RWPE2 (cell line): ENCODE data around the gene XRCC2.
"Not testable (repeated sequence)": the region's sequence is repeated elsewhere in the genome, so short reads cannot be mapped to it uniquely, and the experiment has no call there.

Source experiments
- ATAC-seq: fragments of 200-7000 bp; cut with Tn5 transposase; 3 replicates; pipeline ENCODE4 v1.9.1; 2021; ENCODE audit warnings: low read depth
- DNase-seq: peaks from one replicate; pipeline ENCODE4 v3.0.0-alpha.2; 2020; ENCODE audit warnings: low spot score
- H3K27ac ChIP-seq: fragments of 450-650 bp; 2 replicates; pipeline ENCODE4 v1.5.1; 2017; ENCODE audit warnings: mild to moderate bottlenecking; ENCODE audit not compliant: poor library complexity, severe bottlenecking
- H3K27me3 ChIP-seq: fragments of 250-450 bp; sonication (Bioruptor Pico); 2 replicates; pipeline ENCODE4 v1.5.1; 2021; ENCODE audit warnings: mild to moderate bottlenecking, moderate library complexity; ENCODE audit not compliant: insufficient read depth, poor library complexity, severe bottlenecking
- H3K36me3 ChIP-seq: fragments of 250-450 bp; sonication (Bioruptor Pico); 2 replicates; pipeline ENCODE4 v1.5.1; 2020; ENCODE audit warnings: low read depth, mild to moderate bottlenecking, moderate library complexity
- H3K4me1 ChIP-seq: fragments of 250-450 bp; sonication (Bioruptor Pico); 2 replicates; pipeline ENCODE4 v1.5.1; 2021; ENCODE audit warnings: mild to moderate bottlenecking, moderate library complexity; ENCODE audit not compliant: insufficient read depth, poor library complexity, severe bottlenecking
- H3K4me3 ChIP-seq: fragments of 250-450 bp; sonication (Bioruptor Pico); 2 replicates; pipeline ENCODE4 v1.5.1; 2021; ENCODE audit warnings: mild to moderate bottlenecking, moderate library complexity; ENCODE audit not compliant: severe bottlenecking
- H3K9me3 ChIP-seq: fragments of 250-450 bp; sonication (Bioruptor Pico); 2 replicates; pipeline ENCODE4 v1.5.1; 2021; ENCODE audit warnings: mild to moderate bottlenecking, moderate library complexity; ENCODE audit not compliant: severe bottlenecking
- TF ChIP-seq, protein P1 (sequence below): fragments of 450-650 bp; IDR thresholded peaks from one replicate; pipeline ENCODE4 v1.5.1; 2017; ENCODE audit warnings: mild to moderate bottlenecking, moderate library complexity; ENCODE audit not compliant: poor library complexity, severe bottlenecking

Gene XRCC2

DNA sequence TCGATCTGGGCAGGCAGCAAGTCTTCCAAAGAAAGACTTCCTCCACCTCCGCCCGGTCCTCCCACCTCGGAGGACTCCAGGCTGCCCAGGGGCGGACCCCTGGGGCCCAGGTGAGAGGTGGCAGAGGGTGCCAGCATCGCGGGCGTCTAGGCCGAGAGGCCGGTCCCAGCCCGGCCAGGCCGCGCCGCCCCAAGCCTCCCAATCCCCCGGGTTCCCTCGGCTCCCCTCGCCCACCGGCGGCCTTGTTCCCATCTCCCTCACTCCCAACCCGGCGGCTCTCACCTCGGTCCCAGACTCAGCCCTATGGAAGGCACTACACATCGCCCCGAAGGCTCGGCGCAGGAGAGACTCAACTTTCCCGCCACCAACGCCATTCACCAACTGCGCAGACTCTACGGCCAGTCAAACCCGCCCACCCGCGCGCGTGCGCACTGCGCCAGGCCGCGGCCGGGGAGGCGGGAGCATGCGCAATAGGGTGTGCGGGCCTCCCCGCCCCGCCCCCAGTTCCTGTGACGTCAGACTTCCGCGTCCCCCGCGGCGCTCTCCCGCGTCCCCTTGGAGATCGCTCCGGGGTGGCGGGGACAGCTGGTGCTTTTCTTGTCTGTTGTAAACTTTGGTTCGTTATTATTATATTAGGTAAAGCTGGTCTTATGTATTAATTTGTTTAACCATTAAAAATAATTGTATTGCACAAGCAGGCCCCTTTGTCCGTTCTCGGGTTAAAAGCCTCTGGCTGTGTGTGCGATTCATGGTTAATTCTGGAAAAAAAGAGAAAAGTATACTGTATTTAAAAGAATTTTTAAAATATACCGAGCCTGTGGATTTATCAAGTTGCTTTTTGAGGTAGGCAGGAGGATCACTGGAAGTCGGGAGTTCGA, at the start of gene XRCC2:
Gene XRCC2, minus strand, starts transcription at position 383 of the 878 bp plus-strand sequence. Its CDS starts 62 bp downstream, at position 321.
- peak; percentile 94 for ATAC-seq
- TF ChIP-seq, protein P1, sequence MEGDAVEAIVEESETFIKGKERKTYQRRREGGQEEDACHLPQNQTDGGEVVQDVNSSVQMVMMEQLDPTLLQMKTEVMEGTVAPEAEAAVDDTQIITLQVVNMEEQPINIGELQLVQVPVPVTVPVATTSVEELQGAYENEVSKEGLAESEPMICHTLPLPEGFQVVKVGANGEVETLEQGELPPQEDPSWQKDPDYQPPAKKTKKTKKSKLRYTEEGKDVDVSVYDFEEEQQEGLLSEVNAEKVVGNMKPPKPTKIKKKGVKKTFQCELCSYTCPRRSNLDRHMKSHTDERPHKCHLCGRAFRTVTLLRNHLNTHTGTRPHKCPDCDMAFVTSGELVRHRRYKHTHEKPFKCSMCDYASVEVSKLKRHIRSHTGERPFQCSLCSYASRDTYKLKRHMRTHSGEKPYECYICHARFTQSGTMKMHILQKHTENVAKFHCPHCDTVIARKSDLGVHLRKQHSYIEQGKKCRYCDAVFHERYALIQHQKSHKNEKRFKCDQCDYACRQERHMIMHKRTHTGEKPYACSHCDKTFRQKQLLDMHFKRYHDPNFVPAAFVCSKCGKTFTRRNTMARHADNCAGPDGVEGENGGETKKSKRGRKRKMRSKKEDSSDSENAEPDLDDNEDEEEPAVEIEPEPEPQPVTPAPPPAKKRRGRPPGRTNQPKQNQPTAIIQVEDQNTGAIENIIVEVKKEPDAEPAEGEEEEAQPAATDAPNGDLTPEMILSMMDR, result no peak
- H3K27me3 ChIP-seq, result no peaks in the 10 kb centered on the region

DNA sequence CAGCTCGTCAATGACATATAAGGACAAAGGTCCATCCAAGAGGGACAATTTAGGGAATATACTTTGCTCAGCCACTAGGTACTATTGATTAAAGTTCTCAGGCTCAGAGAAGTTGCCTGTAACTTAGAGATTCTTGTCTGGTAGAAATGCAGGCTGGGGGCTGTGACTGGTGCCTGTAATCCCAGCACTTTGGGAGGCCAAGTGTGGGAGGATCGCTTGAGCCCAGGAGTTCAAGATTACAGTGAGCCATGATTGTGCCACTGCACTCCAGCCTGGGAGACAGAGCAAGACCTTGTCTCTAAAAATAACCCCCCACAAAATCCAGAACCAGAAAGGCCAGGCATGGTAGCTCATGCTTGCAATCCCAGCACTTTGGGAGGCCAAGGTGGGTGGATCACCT, 47.4 kb upstream of the XRCC2 start:
- no peak overlapping the region for H3K4me3 ChIP-seq
- ATAC-seq (no peak), DNase-seq (no peak)
- H3K27ac ChIP-seq, result no peak overlapping the region
- H3K4me1 ChIP-seq, result no peaks in the 10 kb centered on the region
- no peaks in the 10 kb centered on the region for H3K36me3 ChIP-seq
- no peaks in the 10 kb centered on the region for H3K9me3 ChIP-seq
- no peaks in the 10 kb centered on the region for H3K27me3 ChIP-seq
- TF ChIP-seq, protein P1, result no peak

More for the DNA sequence above, at the start of gene XRCC2:
- Histone ChIP-seq H3K36me3 (peaks cover 33% of the 10 kb centered on the region), H3K4me1 (no peaks in the 10 kb centered on the region), H3K4me3 (peak within 1 kb of the TSS; percentile 78), H3K27ac (peak within 1 kb of the TSS; percentile 44), H3K9me3 (no peaks in the 10 kb centered on the region)
- peak; percentile 85 for DNase-seq

DNA sequence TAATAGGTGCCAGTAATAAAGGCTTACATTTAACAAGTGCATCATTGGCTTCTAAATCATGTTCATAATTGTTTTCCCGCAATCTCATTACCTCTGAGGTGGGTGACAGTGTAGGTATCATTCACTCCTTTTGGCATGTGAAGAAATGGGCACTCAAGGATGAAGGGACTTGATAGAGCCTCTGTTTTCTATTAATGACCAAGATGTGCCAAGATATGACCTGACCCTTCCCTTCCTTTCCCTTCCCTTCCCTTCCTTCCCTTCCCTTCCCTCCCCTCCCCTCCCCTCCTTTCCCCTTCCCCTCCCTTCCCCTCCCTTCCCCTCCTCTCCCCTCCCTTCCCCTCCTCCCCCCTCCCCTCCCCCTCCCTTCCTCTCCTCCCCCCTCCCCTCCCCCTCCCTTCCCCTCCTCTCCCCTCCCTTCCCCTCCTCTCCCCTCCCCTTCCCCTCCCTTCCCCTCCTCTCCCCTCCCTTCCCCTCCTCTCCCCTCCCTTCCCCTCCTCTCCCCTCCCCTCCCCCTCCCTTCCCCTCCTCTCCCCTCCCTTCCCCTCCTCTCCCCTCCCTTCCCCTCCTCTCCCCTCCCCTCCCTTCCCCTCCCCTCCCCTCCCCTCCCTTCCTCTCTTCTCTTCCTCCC, 36.6 kb upstream of the XRCC2 start:
- not testable (repeated sequence) for DNase-seq, H3K4me3 ChIP-seq, H3K27me3 ChIP-seq, H3K27ac ChIP-seq, ATAC-seq, H3K4me1 ChIP-seq, H3K9me3 ChIP-seq, H3K36me3 ChIP-seq

DNA sequence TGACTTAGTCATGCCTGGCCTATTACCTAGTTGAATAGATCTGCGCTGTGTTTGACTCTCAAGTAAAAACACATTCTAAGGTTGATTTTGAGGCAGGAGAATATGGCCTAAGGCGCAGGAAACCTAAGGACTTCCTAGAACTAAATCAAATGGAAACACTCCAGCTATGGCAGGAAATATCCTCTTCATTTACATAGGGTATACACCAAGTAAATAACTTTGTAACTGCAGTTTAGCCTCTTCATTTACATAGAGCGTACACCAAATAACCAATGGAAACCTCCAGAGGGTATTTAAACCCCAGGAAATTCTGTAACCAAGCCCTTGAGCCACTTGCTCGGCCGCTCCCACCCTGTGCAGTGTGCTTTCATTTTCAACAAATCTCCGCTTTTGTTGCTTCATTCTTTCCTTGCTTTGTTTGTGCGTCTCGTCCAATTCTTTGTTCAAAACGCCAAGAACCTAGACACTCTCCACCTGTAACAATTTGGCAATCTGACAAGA, 35.6 kb upstream of the XRCC2 start:
- DNase-seq (no peak), ATAC-seq (no peak)
- H3K4me1 ChIP-seq, result no peaks in the 10 kb centered on the region
- no peaks in the 10 kb centered on the region for H3K9me3 ChIP-seq
- no peak overlapping the region for H3K4me3 ChIP-seq
- no peak overlapping the region for H3K27ac ChIP-seq
- TF ChIP-seq, protein P1, result no peak
- no peaks in the 10 kb centered on the region for H3K27me3 ChIP-seq
- H3K36me3 ChIP-seq, result no peaks in the 10 kb centered on the region

DNA sequence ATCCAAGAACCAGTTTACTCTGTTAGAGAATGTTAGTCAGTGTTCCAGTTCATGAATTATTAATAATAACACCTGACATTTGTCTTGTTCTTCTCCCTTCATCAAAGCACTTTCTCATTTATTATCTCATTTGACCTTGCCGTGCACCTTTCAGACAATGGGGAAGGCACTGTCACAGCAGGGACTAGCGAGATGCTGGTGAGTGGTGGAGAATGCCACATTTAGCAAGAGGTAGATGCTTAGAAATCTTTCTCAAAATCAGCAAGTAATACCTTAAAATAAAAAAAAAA, 34.2 kb upstream of the XRCC2 start:
- Histone ChIP-seq H3K4me1 (no peaks in the 10 kb centered on the region), H3K36me3 (no peaks in the 10 kb centered on the region), H3K27me3 (no peaks in the 10 kb centered on the region), H3K9me3 (peaks cover 3% of the 10 kb centered on the region), H3K27ac (no peak overlapping the region), H3K4me3 (no peak overlapping the region)
- ATAC-seq (no peak), DNase-seq (no peak)
- TF ChIP-seq, protein P1, result no peak
